ENCODE results near the gene NFATC2.

DNA sequence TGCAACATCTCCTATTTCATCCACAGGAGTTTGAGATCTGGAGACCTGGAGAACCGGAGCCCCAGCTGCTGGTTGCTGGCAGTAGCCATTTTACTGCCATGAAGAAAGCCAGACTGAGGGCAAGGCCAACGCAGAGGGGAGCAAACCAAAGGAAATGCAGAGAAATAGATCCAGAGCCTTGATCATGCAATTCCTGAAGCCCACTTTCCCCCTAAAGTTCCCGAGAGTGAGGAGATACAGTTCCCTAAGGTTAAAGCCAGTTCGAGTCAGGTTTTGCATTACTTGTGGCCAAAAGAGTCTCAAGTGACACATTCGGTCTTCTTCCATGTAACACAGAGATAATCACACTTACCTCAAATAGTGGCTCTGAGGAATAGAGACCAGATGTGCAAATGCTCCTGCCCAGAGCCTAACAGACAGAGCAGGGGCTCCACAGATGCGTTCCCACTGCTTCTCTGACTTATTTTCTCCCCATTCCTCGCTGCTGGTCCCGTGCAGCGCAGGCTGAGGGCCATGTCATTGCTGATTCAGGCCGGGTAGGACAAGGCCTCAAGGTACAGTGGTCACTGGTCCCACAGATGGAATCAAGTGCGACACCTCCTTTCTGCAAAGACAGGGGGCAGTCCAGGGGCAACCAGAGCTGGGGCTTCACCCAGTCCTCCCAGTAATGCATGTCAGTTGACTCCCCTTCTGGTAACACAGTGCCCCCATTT, 35.1 kb upstream of the NFATC2 start:
- TF ChIP-seq EZH2phosphoT487 (IDR thresholded peaks at IDR 0.05; ENCODE audit: borderline replicate concordance), result no peak
- TF ChIP-seq, protein P1, sequence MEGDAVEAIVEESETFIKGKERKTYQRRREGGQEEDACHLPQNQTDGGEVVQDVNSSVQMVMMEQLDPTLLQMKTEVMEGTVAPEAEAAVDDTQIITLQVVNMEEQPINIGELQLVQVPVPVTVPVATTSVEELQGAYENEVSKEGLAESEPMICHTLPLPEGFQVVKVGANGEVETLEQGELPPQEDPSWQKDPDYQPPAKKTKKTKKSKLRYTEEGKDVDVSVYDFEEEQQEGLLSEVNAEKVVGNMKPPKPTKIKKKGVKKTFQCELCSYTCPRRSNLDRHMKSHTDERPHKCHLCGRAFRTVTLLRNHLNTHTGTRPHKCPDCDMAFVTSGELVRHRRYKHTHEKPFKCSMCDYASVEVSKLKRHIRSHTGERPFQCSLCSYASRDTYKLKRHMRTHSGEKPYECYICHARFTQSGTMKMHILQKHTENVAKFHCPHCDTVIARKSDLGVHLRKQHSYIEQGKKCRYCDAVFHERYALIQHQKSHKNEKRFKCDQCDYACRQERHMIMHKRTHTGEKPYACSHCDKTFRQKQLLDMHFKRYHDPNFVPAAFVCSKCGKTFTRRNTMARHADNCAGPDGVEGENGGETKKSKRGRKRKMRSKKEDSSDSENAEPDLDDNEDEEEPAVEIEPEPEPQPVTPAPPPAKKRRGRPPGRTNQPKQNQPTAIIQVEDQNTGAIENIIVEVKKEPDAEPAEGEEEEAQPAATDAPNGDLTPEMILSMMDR (conservative IDR thresholded peaks at IDR 0.05; ENCODE audit: low read length), result 0 out of 2 replicates have a peak, but pooled peaks have one; percentile 11
